Brain pericyte (primary cell): Measurements from ENCODE around the gene GNAQ.
"Not testable (repeated sequence)": the region's sequence is repeated elsewhere in the genome, so short reads cannot be mapped to it uniquely, and the experiment has no call there.

ENCODE experiments used
- DNase-seq: peaks from one replicate; pipeline ENCODE4 v3.0.0-alpha.2; 2012; ENCODE audit warnings: low read depth, low spot score

GNAQ gene

DNA sequence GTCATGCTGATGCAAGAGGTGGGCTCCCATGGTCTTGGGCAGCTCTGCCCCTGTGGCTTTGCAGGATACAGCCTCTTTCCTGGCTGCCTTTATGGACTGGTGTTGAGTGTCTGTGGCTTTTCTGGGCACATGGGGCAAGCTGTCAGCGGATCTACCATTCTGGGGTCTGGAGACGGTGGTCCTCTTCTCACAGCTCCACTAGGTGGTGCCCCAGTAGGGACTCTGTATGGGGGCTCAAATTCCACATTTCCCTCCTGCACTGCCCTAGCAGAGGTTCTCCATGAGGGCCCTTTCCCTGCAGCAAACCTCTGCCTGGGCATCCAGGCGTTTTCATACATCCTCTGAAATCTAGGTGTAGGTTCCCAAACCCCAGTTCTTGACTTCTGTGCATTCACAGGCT is 340.9 kb downstream of the GNAQ start:
- not testable (repeated sequence) for DNase-seq

DNA sequence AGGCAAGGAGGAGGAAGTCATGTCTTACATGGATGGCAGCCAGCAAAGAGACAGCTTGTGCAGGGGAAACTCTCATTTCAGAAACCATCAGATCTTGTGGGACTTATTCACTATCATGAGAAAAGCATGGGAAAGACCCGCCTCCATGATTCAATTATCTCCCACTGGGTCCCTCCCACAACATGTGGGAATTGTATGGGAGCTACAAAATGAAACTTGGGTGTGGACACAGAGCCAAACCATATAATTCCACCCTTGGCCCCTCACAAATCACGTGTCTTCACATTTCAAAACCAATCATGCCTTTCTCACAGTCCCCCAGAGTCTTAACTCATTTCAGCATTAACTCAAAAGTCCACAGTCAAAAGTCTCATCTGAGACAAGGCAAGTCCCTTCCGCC is 341.5 kb downstream of the GNAQ start:
- not testable (repeated sequence) for DNase-seq

DNA sequence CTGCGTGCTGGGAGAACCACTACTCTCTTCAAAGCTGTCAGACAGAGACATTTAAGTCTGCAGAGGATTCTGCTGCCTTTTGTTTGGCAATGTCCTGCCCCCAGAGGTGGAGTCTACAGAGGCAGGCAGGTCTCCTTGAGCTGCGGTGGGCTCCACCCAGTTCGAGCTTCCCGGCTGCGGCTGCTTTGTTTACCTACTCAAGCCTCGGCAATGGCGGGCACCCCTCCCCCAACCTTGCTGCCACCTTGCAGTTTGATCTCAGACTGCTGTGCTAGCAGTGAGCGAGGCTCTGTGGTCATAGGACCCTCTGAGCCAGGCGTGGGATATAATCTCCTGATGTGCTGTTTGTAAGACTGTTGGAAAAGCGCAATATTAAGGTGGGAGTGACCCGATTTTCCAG is 343.9 kb downstream of the GNAQ start:
- not testable (repeated sequence) for DNase-seq

DNA sequence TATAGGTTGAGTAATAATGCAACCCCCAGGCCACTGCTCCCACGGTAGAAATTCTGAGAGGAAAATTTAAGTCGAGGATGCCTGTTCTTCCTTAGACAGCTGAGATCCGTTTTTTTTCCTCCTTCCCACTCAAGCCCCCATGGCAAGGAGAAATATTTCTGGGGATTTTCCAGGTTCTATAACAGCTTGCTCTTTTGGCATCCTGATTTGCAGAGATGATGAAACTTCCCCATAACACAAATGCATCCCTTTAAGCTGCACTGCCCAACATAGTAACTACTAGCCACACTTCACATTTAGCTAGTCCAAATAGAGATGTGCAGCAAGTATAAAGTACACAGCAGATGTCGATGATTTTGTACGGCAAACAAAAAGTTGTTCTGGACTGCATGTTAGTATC is 351.0 kb downstream of the GNAQ start:
- no peak for DNase-seq

DNA sequence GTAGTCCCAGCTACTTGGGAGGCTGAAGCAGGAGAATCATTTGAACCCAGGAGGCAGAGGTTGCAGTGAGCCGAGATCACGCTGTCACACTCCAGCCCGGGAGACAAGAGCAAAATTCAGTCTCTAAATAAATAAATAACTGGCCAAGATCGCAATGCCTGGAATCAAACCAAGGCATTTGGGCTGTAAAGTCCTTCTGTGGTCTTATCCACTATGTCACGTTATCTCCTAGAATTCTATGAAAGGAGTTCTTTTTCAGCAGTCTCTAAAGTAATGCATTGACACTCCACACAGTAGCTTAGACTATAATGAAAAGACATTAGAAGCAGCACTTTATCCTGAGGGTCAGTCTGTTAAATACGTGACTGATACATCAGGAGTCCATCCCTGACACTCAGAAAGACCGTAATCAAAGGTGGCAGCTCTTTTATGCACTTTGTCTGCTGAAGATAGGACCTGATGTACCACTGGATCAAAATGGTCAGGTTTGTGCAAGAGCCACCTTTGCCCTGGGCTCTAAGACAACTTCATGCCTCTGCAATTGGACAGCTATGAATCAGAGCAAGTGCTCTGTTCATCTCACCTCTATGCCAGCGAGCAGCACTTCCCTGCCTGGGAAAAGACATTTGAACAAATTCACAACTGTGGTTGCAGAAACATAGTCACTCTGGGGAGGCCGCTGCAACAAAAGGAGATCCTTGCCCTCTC is 351.8 kb downstream of the GNAQ start:
- no peak for DNase-seq

DNA sequence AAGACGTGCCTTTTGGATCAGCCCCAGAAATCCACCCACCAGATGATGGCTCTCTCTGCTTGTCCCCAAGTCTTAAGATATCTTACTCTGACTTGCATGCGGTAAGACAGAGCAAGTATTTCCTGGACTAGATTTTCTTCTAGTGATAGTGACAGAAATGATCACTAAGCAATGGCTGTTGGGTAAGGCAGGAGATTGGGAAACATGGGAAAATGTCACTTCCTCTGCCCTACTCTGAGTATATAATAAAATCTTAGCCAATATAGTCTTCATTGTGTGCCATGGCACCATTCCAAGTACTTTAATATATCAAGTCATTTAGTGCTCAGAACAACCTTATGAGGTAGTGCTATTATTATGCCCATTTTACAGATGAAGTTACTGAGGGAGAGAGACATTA is 352.5 kb downstream of the GNAQ start:
- no peak for DNase-seq

DNA sequence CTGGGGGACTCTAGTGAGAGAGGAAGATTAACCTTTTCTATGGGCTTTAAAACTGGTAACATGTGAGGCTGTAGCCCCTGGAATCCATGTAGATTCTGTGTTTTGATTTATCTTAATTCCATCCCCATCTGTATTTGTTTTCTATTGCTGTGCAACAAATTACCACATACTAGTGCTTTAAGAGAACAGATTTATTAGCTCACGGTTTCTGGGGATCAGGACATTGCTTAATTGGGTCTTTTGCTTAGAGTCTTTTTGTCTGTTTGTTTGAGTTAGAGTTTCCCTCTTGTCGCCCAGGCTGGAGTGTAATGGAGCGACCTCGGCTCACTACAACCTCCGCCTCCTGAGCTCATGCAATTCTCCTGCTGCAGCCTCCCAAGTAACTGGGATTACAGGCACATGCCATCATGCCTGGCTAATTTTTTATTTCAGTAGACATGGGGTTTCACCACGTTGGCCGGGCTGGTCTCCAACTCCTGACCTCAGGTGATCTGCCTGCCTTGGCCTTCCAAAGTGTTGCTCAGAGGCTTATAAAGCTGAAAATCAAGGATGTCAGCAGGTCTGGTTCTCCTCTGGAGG is 353.6 kb downstream of the GNAQ start:
- DNase-seq, result no peak

DNA sequence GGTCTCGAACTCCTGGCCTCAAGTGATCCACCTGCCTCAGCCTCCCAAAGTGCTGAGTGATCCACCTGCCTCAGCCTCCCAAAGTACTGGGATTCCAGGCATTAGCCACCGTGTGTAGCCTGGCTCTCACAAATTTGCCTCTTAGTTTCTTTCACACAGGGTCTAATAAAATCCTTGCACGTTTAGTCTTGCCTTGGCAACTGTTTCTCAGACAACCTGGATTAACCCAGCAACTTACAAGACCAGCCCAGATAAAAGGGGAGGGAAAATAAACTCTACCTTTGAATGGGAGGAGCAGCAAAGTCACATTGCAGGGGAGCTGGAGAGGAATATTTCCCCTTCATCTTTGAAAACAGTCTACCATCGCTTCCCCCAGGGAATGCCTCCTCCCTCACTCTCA is 354.2 kb downstream of the GNAQ start:
- no peak for DNase-seq

DNA sequence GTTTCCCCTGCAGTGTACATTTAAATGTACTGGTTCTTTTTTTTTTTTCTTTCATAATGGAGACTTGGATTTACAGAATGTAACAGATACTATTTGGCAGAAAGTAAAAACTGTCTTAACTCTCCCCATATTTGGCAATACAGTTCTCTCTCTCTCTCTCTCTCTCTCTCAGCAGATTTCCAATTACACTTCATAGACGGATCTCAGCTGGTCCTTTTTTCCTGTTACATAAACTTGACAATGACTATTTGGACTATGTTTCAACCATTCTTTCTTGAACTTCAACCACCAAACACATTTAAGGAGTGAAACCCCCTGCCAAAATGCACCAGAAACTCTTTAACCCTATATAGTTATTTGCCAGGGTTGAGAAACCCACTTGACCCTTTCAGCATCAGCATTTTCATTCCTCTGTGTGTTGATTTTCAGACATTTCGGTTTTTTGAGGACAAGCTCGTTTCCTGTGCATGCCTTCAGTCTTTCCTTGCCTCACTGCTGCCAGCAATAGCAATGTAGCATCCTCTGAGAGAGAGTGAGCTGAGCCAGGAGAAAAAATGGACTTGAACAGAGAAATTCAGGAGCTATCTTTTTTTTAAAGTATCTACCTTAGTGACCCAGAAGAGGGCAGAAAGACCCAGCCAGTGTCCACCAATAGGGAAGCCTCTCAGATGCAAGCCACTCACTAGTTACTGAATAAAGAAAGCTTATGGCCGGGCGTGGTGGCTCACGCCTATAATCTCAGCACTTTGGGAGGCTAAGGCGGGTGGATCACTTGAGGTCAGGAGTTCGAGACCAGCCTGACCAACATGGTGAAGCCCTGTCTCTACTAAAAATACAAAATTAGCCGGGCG is 357.4 kb downstream of the GNAQ start:
- DNase-seq, result no peak

DNA sequence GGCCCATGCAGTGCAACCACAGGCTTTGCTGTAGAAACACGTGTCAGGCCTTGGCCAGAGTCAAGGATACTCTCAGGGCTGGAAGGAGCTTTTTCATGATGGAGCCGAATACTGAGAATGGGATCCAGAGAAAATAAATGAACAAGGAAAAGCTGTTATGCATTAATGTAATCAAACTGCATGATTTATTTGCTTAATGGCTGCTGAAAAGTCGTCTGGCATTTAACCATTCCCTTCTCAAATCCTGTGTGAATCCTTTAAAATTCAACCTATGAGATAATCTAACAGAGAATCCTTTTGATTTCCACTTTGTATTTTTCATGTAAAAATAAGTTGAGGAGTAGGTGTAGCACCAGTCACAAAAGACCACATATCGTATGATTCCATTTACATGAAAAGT is 359.4 kb downstream of the GNAQ start:
- DNase-seq, result no peak

DNA sequence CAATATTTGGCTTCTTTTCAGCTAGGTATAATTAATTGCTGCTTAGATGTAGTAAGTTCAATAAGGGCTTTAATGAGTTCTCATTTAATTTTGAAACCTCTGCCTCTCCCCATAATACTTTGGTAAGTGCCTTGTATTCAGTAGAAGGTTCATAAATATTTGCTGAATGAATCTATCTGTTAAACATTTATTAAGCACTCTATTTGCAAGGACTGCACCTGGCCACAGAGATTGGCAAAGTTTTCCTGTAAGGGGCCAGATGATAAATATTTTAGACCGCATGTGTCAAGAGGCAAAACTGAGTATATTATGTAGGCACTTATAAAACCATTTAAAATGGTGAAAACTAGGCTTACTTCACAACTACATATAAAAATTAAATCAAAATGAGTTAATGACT is 364.5 kb downstream of the GNAQ start:
- no peak for DNase-seq
